HCT116 (cell line): ENCODE data around the gene ITIH5. TPM values are rescaled to one million over a fixed set of nuclear protein-coding genes. Genes with fewer than 3 reads are reported as not detected.

Experiments
- ATAC-seq: fragments of 200-7000 bp; cut with Tn5 transposase; 2 replicates; pipeline ENCODE4 v1.9.1; 2020; ENCODE audit warnings: mild to moderate bottlenecking, moderate library complexity
- BruUV-seq: library from RNA; stranded (reverse); fragments of 400-500 nt; replicated peaks from 2 replicates; lab custom pipeline; 2021; lab: Mats Ljungman, UMichigan
- CTCF ChIA-PET: fragments of 300-600 bp; sonication (Branson Sonifier 250); formaldehyde crosslinking; loops from one replicate; lab custom pipeline; 2021; ENCODE audit warnings: antibody characterized with exemption; lab: Charles Lee
- POLR2A ChIA-PET: fragments of 300-600, 350-600 bp; sonication (Branson Sonifier 250); formaldehyde crosslinking; loops from one replicate; lab custom pipeline; 2021; ENCODE audit warnings: antibody characterized with exemption; lab: Charles Lee
- RAD21 ChIA-PET, 2 experiments: fragments of 300-600 bp; sonication (Branson Sonifier 250); formaldehyde crosslinking; loops; one replicate each; lab custom pipeline; 2023; ENCODE audit warnings: low total read pairs in 2 of 2; ENCODE audit not compliant: uncharacterized antibody in 2 of 2, unreplicated experiment in 2 of 2, low non-redundant PET in 1 of 2; lab: Charles Lee
- DNase-seq: peaks from one replicate; pipeline ENCODE4 v3.0.0-alpha.2; 2010; ENCODE audit warnings: low read depth, low spot score
- H2AFZ ChIP-seq: fragments of 200-600 bp; shearing (Covaris generic), sonication (generic); 2 replicates; pipeline ENCODE4 v1.6.1; 2017; ENCODE audit warnings: low read depth, mixed run types, mixed read lengths, antibody characterized with exemption, low read length; ENCODE audit not compliant: poor library complexity, severe bottlenecking
- H3K27ac ChIP-seq: 2 replicates; pipeline ENCODE4 v1.5.1; 2012; ENCODE audit warnings: low read depth, low read length
- H3K27me3 ChIP-seq: fragments of 200-600 bp; sonication (generic); 2 replicates; pipeline ENCODE4 v1.6.1; 2016; ENCODE audit warnings: mixed run types, low read length, mixed read lengths; ENCODE audit not compliant: insufficient read depth
- H3K36me3 ChIP-seq, 2 experiments: fragments of 200-500 bp in 1 of 2; fragments of 200-600 bp in 1 of 2; sonication (Bioruptor generic) in 1 of 2; sonication (generic) in 1 of 2; 2 replicates each; pipeline versions ENCODE4 v1.5.1 to v1.6.1; 2014 to 2016; ENCODE audit warnings: low read length in 2 of 2, inconsistent platforms in 1 of 2, mixed read lengths in 1 of 2, mixed run types in 1 of 2; ENCODE audit not compliant: insufficient read depth in 2 of 2, control insufficient read depth in 1 of 2
- H3K4me1 ChIP-seq, 2 experiments: fragments of 200-600 bp in 1 of 2; sonication (generic) in 1 of 2; 2 replicates each; pipeline versions ENCODE4 v1.5.1 to v1.6.1; 2012 to 2017; ENCODE audit warnings: low read length in 2 of 2, inconsistent platforms in 1 of 2, mild to moderate bottlenecking in 1 of 2, mixed read lengths in 1 of 2, mixed run types in 1 of 2, moderate library complexity in 1 of 2; ENCODE audit not compliant: insufficient read depth in 2 of 2, control insufficient read depth in 1 of 2
- H3K4me2 ChIP-seq: fragments of 200-600 bp; sonication (generic); 2 replicates; pipeline ENCODE4 v1.6.1; 2017; ENCODE audit warnings: mixed run types, low read length, mixed read lengths
- H3K4me3 ChIP-seq, 2 experiments: fragments of 200-600 bp in 1 of 2; sonication (generic) in 1 of 2; replicated peaks in 1 of 2; 2 replicates each; pipeline ENCODE4 v1.5.1; 2011 to 2016; ENCODE audit warnings: low read length in 2 of 2, control low read depth in 1 of 2, low read depth in 1 of 2, mild to moderate bottlenecking in 1 of 2, mixed read lengths in 1 of 2, mixed run types in 1 of 2
- H3K79me2 ChIP-seq: fragments of 200-600 bp; sonication (generic); 2 replicates; pipeline ENCODE4 v1.6.1; 2017; ENCODE audit warnings: mild to moderate bottlenecking, mixed run types, low read length, moderate library complexity, mixed read lengths; ENCODE audit not compliant: insufficient read depth
- H3K9ac ChIP-seq: fragments of 200-600 bp; sonication (generic); 2 replicates; pipeline ENCODE4 v1.6.1; 2016; ENCODE audit warnings: low read length, mixed read lengths
- H3K9me2 ChIP-seq: fragments of 200-600 bp; sonication (generic), shearing (Covaris generic); 2 replicates; pipeline ENCODE4 v1.6.1; 2017; ENCODE audit warnings: mixed run types, mild to moderate bottlenecking, moderate library complexity; ENCODE audit not compliant: insufficient read depth
- H3K9me3 ChIP-seq, 2 experiments: fragments of 200-500 bp in 1 of 2; fragments of 200-600 bp in 1 of 2; sonication (Bioruptor generic) in 1 of 2; sonication (generic) in 1 of 2; 2 replicates each; pipeline ENCODE4 v1.6.1; 2014 to 2017; ENCODE audit warnings: low read length in 2 of 2, mixed read lengths in 2 of 2, inconsistent platforms in 1 of 2, low read depth in 1 of 2, mild to moderate bottlenecking in 1 of 2, mixed run types in 1 of 2, moderate library complexity in 1 of 2; ENCODE audit not compliant: control insufficient read depth in 1 of 2, insufficient read depth in 1 of 2
- H4K20me1 ChIP-seq: fragments of 200-600 bp; sonication (generic), shearing (Covaris generic); 2 replicates; pipeline ENCODE4 v1.6.1; 2017; ENCODE audit warnings: mixed run types, mild to moderate bottlenecking, moderate library complexity; ENCODE audit not compliant: insufficient read depth
- ATF3 ChIP-seq: IDR thresholded peaks from 2 replicates; pipeline ENCODE4 v1.6.1; 2012
- CBX3 ChIP-seq: IDR thresholded peaks from 2 replicates; pipeline ENCODE4 v1.6.1; 2012; ENCODE audit warnings: low read depth
- EGR1 ChIP-seq: IDR thresholded peaks from 2 replicates; pipeline ENCODE4 v1.6.1; 2012; ENCODE audit warnings: low read depth
- ELF1 ChIP-seq: IDR thresholded peaks from 2 replicates; pipeline ENCODE4 v1.6.1; 2012; ENCODE audit warnings: low read depth, borderline replicate concordance
- EZH2phosphoT487 ChIP-seq: fragments of 200-600 bp; IDR thresholded peaks from 2 replicates; pipeline ENCODE4 v1.6.1; 2018; ENCODE audit warnings: antibody characterized with exemption, borderline replicate concordance
- FOSL1 ChIP-seq: IDR thresholded peaks from 2 replicates; pipeline ENCODE4 v1.6.1; 2012; ENCODE audit warnings: low read depth
- JUND ChIP-seq: IDR thresholded peaks from 2 replicates; pipeline ENCODE4 v1.6.1; 2012
- MAX ChIP-seq: IDR thresholded peaks from 2 replicates; pipeline ENCODE4 v1.6.1; 2012
- RAD21 ChIP-seq: IDR thresholded peaks from 2 replicates; pipeline ENCODE4 v1.6.1; 2012; ENCODE audit warnings: low read depth, mild to moderate bottlenecking
- REST ChIP-seq: IDR thresholded peaks from 2 replicates; pipeline ENCODE4 v1.6.1; 2012; ENCODE audit warnings: low read depth
- SIN3A ChIP-seq: IDR thresholded peaks from 2 replicates; pipeline ENCODE4 v1.6.1; 2012; ENCODE audit warnings: low read depth
- SRF ChIP-seq: IDR thresholded peaks from 2 replicates; pipeline ENCODE4 v1.6.1; 2012; ENCODE audit warnings: low read depth
- YY1 ChIP-seq: IDR thresholded peaks from 2 replicates; pipeline ENCODE4 v1.6.1; 2011; ENCODE audit warnings: low read length, low read depth, moderate library complexity, mild to moderate bottlenecking; ENCODE audit not compliant: insufficient replicate concordance; ENCODE audit errors: extremely low read depth
- ZBTB33 ChIP-seq: IDR thresholded peaks from 2 replicates; pipeline ENCODE4 v1.6.1; 2011; ENCODE audit warnings: mild to moderate bottlenecking, low read length, moderate library complexity; ENCODE audit not compliant: insufficient replicate concordance; ENCODE audit errors: extremely low read depth
- ZFX ChIP-seq: fragments of 450-650 bp; IDR thresholded peaks from 2 replicates; pipeline ENCODE4 v1.6.1; 2017
- ZNF274 ChIP-seq: fragments of 200-500 bp; sonication (Bioruptor generic); IDR thresholded peaks from 2 replicates; pipeline ENCODE4 v1.6.1; 2014; ENCODE audit warnings: mild to moderate bottlenecking, low read depth, low read length, inconsistent platforms
- intact Hi-C: fragments of 100-400 bp; cut with micrococcal nuclease; formaldehyde crosslinking; loops from 2 replicates; pipeline ENCODE4 v1.10.0; 2022
- total RNA-seq: library from RNA; stranded (reverse); gene quantifications from one replicate; pipeline ENCODE4 v1.2.1, GENCODE V29; 2021; ENCODE audit not compliant: unreplicated experiment

Gene ITIH5
- total RNA-seq, 1 experiment from 2014 or later: not detected

GRCh38 chr10:7538970-7539654 lies 127.7 kb downstream of the ITIH5 start (continued):
- TF ChIP-seq REST (no peak), YY1 (no peak), ZFX (no peak), EGR1 (no peak), SRF (no peak)

GRCh38 chr10:7537126-7537525 lies 129.6 kb downstream of the ITIH5 start:
- Histone ChIP-seq H3K4me3 (no peak overlapping the region), H3K4me2 (no peak overlapping the region), H3K9me3 (no peaks in the 10 kb centered on the region), H3K27me3 (peaks cover 3% of the 10 kb centered on the region; the same call in 1 of the 2 replicates), H3K4me1 (no peaks in the 10 kb centered on the region), H3K9ac (no peak overlapping the region), H3K9me2 (no peaks in the 10 kb centered on the region), H3K79me2 (no peaks in the 10 kb centered on the region), H3K27ac (no peak overlapping the region), H2AFZ (no peak overlapping the region), H4K20me1 (no peaks in the 10 kb centered on the region), H3K36me3 (no peaks in the 10 kb centered on the region)
- intact Hi-C loops: no loop called here
- no TSS peak for BruUV-seq
- ChIA-PET POLR2A (no interaction called here), RAD21 (no interaction called here), CTCF (interaction anchor here (1.2 kb wide), 1 partner anchor 12 kb away, joined by 4 read pairs; no protein-coding TSS in a partner anchor)
- DNase-seq: no peak
- ATAC-seq: no peak
- TF ChIP-seq ATF3: no peak
- no peak for TF ChIP-seq MAX
- TF ChIP-seq RAD21: no peak
- no peak for TF ChIP-seq JUND
- no peak for TF ChIP-seq SIN3A
- TF ChIP-seq CBX3: no peak
- no peak for TF ChIP-seq EZH2phosphoT487
- no peak for TF ChIP-seq ELF1
- TF ChIP-seq ZBTB33: no peak
- TF ChIP-seq ZNF274: no peak
- TF ChIP-seq FOSL1: no peak
- TF ChIP-seq REST: no peak
- no peak for TF ChIP-seq EGR1
